ENCODE results near the gene NT5DC1. TPM values are rescaled to one million over a fixed set of nuclear protein-coding genes. Genes with fewer than 3 reads are reported as not detected.

NT5DC1 gene
- polyA plus RNA-seq, 1 donor from 2014 or later, result 1.3 TPM

GRCh38 chr6:116088946-116089345 is 11.7 kb upstream of the NT5DC1 start:
- no peaks in the 10 kb centered on the region for H3K79me2 ChIP-seq (replicated peaks; ENCODE audit: insufficient read depth, low read length)

GRCh38 chr6:116090251-116090650 is 10.4 kb upstream of the NT5DC1 start:
- no peak overlapping the region for H3K9ac ChIP-seq (ENCODE audit: low read length)
- no peaks in the 10 kb centered on the region for H3K36me3 ChIP-seq (ENCODE audit: insufficient read depth, low read length)
- no peaks in the 10 kb centered on the region for H4K20me1 ChIP-seq (ENCODE audit: insufficient read depth)
- no peaks in the 10 kb centered on the region for H3K9me2 ChIP-seq (ENCODE audit: insufficient read depth, low read length)
- no peak overlapping the region for H3K27ac ChIP-seq (ENCODE audit: low read length)
- no peak overlapping the region for H3K4me2 ChIP-seq (ENCODE audit: low read length)
- H3K27me3 ChIP-seq (ENCODE audit: insufficient read depth, low read depth, low read length), result no peaks in the 10 kb centered on the region
- no peak overlapping the region for H2AFZ ChIP-seq (ENCODE audit: low read depth, low read length)
- no peaks in the 10 kb centered on the region for H3K79me2 ChIP-seq (replicated peaks; ENCODE audit: insufficient read depth, low read length)
- H3K9me3 ChIP-seq (ENCODE audit: low read length), result no peaks in the 10 kb centered on the region
- H3F3A ChIP-seq (ENCODE audit: insufficient read depth, low read length, poor library complexity, severe bottlenecking), result no peaks in the 10 kb centered on the region
- no peak overlapping the region for H3K4me3 ChIP-seq (ENCODE audit: low read length)
- no peak for TF ChIP-seq TAF1 (IDR thresholded peaks at IDR 0.05; ENCODE audit: low read depth)
- no peak for TF ChIP-seq POLR2AphosphoS5 (IDR thresholded peaks at IDR 0.05)
- no peak for TF ChIP-seq CTCF (IDR thresholded peaks at IDR 0.05; ENCODE audit: poor library complexity, severe bottlenecking)
- no peak for TF ChIP-seq EZH2 (IDR thresholded peaks at IDR 0.05; ENCODE audit: borderline replicate concordance, insufficient read depth, low read length, poor library complexity, severe bottlenecking)
- no peak for TF ChIP-seq REST (IDR thresholded peaks at IDR 0.05; ENCODE audit: borderline replicate concordance)
- no peak for TF ChIP-seq MXI1 (conservative IDR thresholded peaks at IDR 0.05; ENCODE audit: poor library complexity, severe bottlenecking)
- TF ChIP-seq SMC3 (conservative IDR thresholded peaks at IDR 0.05; ENCODE audit: poor library complexity), result no peak

More at GRCh38 chr6:116088946-116089345, 11.7 kb upstream of the NT5DC1 start:
- H3K4me2 ChIP-seq (ENCODE audit: low read length), result no peak overlapping the region
- no peaks in the 10 kb centered on the region for H4K20me1 ChIP-seq (ENCODE audit: insufficient read depth)
- H3K36me3 ChIP-seq (ENCODE audit: insufficient read depth, low read length), result no peaks in the 10 kb centered on the region
- H3K9me3 ChIP-seq (ENCODE audit: low read length), result no peaks in the 10 kb centered on the region
- H3K27ac ChIP-seq (ENCODE audit: low read length), result no peak overlapping the region
- H3K9ac ChIP-seq (ENCODE audit: low read length), result no peak overlapping the region
- no peak overlapping the region for H3K4me3 ChIP-seq (ENCODE audit: low read length)
- TF ChIP-seq POLR2AphosphoS5 (IDR thresholded peaks at IDR 0.05), result no peak
- TF ChIP-seq EP300 (conservative IDR thresholded peaks at IDR 0.05; ENCODE audit: poor library complexity, severe bottlenecking), result no peak
- TF ChIP-seq MXI1 (conservative IDR thresholded peaks at IDR 0.05; ENCODE audit: poor library complexity, severe bottlenecking), result no peak
- TF ChIP-seq TAF1 (IDR thresholded peaks at IDR 0.05; ENCODE audit: low read depth), result no peak
- TF ChIP-seq CTCF (IDR thresholded peaks at IDR 0.05; ENCODE audit: poor library complexity, severe bottlenecking), result no peak
- TF ChIP-seq REST (IDR thresholded peaks at IDR 0.05; ENCODE audit: borderline replicate concordance), result no peak
- no peak for TF ChIP-seq RAD21 (conservative IDR thresholded peaks at IDR 0.05)
- no peak for TF ChIP-seq EZH2 (IDR thresholded peaks at IDR 0.05; ENCODE audit: borderline replicate concordance, insufficient read depth, low read length, poor library complexity, severe bottlenecking)
- TF ChIP-seq SMC3 (conservative IDR thresholded peaks at IDR 0.05; ENCODE audit: poor library complexity), result no peak
- no peak overlapping the region for H2AFZ ChIP-seq (ENCODE audit: low read depth, low read length)
- H3K27me3 ChIP-seq (ENCODE audit: insufficient read depth, low read depth, low read length), result no peaks in the 10 kb centered on the region
- H3F3A ChIP-seq (ENCODE audit: insufficient read depth, low read length, poor library complexity, severe bottlenecking), result no peaks in the 10 kb centered on the region
- H3K9me2 ChIP-seq (ENCODE audit: insufficient read depth, low read length), result no peaks in the 10 kb centered on the region
